ENCODE data around the gene HDGFL2.

HDGFL2 gene

DNA sequence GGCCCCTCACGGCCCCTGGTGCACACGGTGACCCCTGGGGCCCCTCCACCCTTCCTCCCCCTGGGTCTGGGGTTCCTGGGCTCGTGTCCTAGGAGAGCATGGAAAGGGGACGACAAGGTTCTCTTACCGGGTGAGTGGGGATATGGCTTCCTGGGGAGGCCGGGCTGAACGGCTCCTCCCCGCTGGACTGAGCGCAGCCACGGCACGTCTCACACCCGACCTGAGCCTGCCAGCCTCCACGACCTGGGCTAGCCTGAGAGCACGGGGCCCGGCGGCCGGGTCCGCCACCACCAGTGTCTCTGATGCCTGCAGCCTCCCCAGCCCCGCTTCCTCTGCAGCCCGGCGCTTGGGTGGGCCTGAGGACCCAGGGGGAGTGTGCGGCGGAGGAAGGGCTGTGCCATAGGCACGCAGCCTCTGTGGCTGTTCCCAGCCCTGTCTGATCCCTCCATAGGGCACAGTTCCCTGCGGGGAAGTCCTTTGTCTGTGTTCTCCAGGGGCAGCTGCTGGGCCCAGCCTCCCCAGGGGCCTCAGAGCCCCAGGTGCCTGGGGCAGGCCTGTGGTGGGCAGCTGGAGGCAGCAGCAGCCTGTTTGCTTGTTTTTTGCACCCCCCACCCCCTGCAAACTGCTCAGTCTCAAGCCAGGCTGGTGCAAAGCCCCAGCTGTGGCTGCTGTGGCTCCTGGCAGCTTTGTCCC is 31.2 kb downstream of the HDGFL2 start:
- DNase-seq (ENCODE audit: low read depth), result no peak
- H3K4me3 ChIP-seq (ENCODE audit: control insufficient read depth, low read depth, low read length), result no peak overlapping the region
- TF ChIP-seq, protein P1, sequence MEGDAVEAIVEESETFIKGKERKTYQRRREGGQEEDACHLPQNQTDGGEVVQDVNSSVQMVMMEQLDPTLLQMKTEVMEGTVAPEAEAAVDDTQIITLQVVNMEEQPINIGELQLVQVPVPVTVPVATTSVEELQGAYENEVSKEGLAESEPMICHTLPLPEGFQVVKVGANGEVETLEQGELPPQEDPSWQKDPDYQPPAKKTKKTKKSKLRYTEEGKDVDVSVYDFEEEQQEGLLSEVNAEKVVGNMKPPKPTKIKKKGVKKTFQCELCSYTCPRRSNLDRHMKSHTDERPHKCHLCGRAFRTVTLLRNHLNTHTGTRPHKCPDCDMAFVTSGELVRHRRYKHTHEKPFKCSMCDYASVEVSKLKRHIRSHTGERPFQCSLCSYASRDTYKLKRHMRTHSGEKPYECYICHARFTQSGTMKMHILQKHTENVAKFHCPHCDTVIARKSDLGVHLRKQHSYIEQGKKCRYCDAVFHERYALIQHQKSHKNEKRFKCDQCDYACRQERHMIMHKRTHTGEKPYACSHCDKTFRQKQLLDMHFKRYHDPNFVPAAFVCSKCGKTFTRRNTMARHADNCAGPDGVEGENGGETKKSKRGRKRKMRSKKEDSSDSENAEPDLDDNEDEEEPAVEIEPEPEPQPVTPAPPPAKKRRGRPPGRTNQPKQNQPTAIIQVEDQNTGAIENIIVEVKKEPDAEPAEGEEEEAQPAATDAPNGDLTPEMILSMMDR (IDR thresholded peaks at IDR 0.05; ENCODE audit: control insufficient read depth, insufficient read depth, low read depth, low read length, missing control alignments), result no peak

DNA sequence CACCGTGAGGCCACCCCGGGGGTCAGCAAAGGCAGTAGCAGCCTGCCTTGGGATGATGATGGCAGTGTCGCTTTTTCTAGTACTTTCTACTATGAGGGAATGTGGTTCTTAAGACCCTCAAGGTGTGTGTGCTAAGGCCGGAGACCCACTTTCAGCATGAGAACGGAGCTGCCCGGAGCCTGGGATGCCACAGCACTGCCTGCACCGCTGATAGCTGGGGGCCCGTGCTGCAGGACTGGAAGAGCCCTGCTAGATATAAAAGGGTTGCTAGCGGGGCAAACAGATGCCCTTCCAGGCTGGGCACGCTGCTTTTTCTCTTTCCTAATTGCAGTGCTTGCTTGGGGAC is 31.7 kb downstream of the HDGFL2 start:
- H3K4me3 ChIP-seq (ENCODE audit: control insufficient read depth, low read depth, low read length), result no peak overlapping the region
- TF ChIP-seq, protein P1 (IDR thresholded peaks at IDR 0.05; ENCODE audit: control insufficient read depth, insufficient read depth, low read depth, low read length, missing control alignments), result no peak

DNA sequence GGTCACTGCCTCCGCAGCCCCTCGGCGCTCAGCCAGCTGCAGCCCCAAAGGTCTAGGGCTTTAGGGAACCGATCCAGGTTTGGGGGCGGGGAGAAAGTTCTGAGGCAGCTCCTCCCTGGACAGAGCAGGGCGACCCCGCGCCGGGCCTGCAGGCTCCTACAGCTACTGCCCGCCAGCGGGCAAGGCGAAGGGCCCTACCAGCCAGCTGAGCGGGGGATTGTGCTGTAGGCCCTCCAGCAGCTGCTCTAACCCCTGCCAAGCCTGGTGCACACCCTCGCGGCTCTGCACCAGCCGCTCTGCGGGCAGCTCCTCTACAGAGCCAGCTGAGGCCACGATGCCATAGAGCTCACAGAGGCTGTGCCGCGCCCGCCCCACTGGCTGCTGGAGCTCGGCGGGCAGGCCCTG is 32.2 kb downstream of the HDGFL2 start:
- TF ChIP-seq, protein P1 (IDR thresholded peaks at IDR 0.05; ENCODE audit: control insufficient read depth, insufficient read depth, low read depth, low read length, missing control alignments), result no peak
- DNase-seq (ENCODE audit: low read depth), result no peak
- no peak overlapping the region for H3K4me3 ChIP-seq (ENCODE audit: control insufficient read depth, low read depth, low read length)

More for the DNA sequence above, 31.7 kb downstream of the HDGFL2 start:
- no peak for DNase-seq (ENCODE audit: low read depth)

DNA sequence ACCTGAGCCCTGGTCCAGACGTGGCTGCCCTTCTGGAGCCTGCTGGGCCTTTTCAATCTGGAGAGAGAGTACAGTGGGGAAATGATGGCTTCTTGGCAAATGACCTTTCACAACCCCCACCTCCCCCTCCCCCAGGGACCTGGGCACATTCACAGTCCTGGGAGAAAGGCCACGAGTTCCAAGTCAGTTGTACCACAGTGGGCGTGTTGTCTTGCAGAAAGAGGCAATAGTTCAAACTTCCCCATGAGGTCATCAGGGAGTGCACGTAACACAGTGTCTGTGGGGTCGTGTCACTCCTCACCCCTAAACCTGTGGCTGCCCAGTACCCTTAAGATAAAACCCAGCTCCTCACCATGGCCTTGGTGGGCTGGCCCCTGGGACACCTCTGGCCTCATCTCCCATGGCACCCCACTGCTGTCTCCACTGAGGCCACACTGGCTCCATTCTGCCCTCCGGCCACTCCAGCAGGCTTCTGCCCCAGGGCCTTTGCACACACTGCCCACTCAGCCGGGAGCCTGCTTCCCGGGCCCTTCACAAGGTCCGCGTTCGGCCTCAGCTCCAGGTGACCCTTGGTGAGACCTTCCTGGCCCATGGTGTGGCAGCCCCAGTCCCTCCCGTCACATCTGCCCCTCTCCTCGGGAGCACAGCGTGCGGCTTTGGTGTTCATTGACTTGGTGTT is 32.9 kb downstream of the HDGFL2 start:
- H3K4me3 ChIP-seq (ENCODE audit: control insufficient read depth, low read depth, low read length), result no peak overlapping the region
- no peak for DNase-seq (ENCODE audit: low read depth)
- TF ChIP-seq, protein P1 (IDR thresholded peaks at IDR 0.05; ENCODE audit: control insufficient read depth, insufficient read depth, low read depth, low read length, missing control alignments), result no peak

DNA sequence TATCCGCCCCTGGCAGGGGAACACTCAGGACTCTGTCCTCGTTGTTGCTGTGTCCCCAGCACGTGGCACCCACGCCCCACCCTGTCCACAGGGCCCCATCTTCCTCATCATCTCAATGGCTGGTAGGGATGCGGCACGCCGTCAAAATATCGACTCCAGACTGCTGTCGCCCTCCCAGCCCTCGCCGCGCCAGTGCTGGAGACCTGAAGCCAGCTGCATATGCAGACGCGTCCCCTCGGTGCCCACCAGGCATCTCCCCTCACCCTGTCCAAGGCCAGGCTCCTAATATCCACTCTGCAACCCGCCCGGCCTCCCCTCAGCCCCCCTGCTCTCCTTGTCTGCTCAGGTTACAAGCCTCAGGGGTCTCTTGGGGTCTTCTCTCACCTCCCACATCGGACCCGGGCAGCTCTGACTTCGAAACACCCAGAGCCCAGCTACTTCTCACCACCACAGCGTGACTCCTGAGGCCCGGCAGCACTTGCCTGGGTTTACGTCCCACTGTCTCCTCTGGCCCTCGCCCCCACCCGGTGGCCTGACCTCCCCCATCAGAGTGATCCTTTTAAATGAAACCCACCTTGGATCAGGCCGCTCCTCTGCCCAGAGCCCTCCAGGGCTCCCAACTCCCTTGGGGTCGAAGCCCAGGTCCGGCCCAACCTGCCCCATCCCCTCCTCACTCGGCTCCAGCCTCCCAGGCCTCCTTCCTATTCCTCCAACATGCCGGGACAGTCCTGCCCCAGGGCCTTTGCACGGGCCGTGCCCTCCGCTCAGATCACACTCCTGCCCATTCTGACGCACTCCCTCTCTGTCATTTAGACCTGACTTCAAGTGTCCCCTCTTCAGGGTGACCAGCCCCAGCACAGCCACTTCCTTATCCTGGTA is 33.7 kb downstream of the HDGFL2 start:
- no peak overlapping the region for H3K4me3 ChIP-seq (ENCODE audit: control insufficient read depth, low read depth, low read length)
- TF ChIP-seq, protein P1 (IDR thresholded peaks at IDR 0.05; ENCODE audit: control insufficient read depth, insufficient read depth, low read depth, low read length, missing control alignments), result no peak
- DNase-seq (ENCODE audit: low read depth), result no peak

DNA sequence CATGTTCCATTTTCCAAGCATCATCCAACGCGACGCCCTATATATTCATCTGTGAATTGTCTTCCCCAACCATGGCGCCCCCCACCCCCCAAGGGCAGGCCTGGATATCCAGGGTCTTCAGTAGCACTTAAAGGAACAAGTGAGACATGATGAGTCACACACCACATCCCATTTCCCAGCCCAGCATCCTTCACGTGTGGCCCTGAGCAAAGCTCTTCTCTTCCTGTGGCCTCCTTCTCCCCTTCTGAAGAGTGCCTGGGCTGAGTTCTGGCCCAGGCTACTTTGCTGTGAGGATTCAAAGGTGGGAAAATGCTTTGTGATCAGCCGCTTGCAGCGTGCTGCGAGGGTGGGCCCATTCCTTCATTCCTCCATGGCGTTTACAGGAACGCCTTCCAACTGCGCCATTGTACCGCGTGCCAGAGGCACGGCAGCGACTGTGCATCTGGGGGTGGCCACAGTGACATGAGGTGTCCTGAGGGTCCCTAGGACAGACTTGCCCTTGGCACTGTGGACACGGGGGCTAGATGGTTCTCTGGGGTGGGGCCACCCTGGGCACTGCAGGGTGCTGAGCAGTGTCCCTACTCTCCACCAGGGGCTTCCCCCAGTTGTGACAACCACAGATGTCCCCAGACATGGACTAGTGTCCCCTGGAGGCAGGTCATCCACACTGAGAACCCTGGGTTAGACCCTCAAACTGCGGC is 34.5 kb downstream of the HDGFL2 start:
- DNase-seq (ENCODE audit: low read depth), result no peak
- TF ChIP-seq, protein P1 (IDR thresholded peaks at IDR 0.05; ENCODE audit: control insufficient read depth, insufficient read depth, low read depth, low read length, missing control alignments), result no peak
- no peak overlapping the region for H3K4me3 ChIP-seq (ENCODE audit: control insufficient read depth, low read depth, low read length)
